Karpas-422 (cell line): ENCODE data around the gene HERC2. TPM values are rescaled to one million over a fixed set of nuclear protein-coding genes. Genes with fewer than 3 reads are reported as not detected.

ENCODE experiments used
- DNase-seq: peaks from one replicate; pipeline ENCODE4 v3.0.0-alpha.2; 2015
- H2AFZ ChIP-seq: fragments of 200-600 bp; sonication (generic); 2 replicates; pipeline ENCODE4 v1.6.1; 2014; ENCODE audit warnings: antibody characterized with exemption, low read length, mixed read lengths
- H3K27ac ChIP-seq: fragments of 200-600 bp; sonication (generic); 2 replicates; pipeline ENCODE4 v1.5.1; 2014; ENCODE audit warnings: mild to moderate bottlenecking, low read length, moderate library complexity
- H3K27me3 ChIP-seq: fragments of 200-600 bp; sonication (generic); 2 replicates; pipeline ENCODE4 v1.6.1; 2014; ENCODE audit warnings: low read length, mixed read lengths
- H3K36me3 ChIP-seq: fragments of 200-600 bp; sonication (generic); 2 replicates; pipeline ENCODE4 v1.6.1; 2014; ENCODE audit warnings: low read length, mixed read lengths; ENCODE audit not compliant: insufficient read depth
- H3K4me1 ChIP-seq: fragments of 200-600 bp; sonication (generic); 2 replicates; pipeline ENCODE4 v1.6.1; 2014; ENCODE audit warnings: mild to moderate bottlenecking, low read length, mixed read lengths
- H3K4me2 ChIP-seq: fragments of 200-600 bp; sonication (generic); 2 replicates; pipeline ENCODE4 v1.6.1; 2014; ENCODE audit warnings: low read length, low read depth, mild to moderate bottlenecking; ENCODE audit not compliant: poor library complexity, severe bottlenecking
- H3K4me3 ChIP-seq: fragments of 200-600 bp; sonication (generic); 2 replicates; pipeline ENCODE4 v1.5.1; 2014; ENCODE audit warnings: mild to moderate bottlenecking, antibody characterized with exemption, low read length, mixed read lengths
- H3K79me2 ChIP-seq: fragments of 200-600 bp; sonication (generic); 2 replicates; pipeline ENCODE4 v1.6.1; 2014; ENCODE audit warnings: mild to moderate bottlenecking, low read length, mixed read lengths
- H3K9ac ChIP-seq: fragments of 200-600 bp; sonication (generic); 2 replicates; pipeline ENCODE4 v1.6.0; 2014; ENCODE audit warnings: low read length
- H3K9me2 ChIP-seq: fragments of 200-600 bp; sonication (generic), shearing (Covaris generic); replicated peaks from 2 replicates; pipeline ENCODE4 v1.6.0; 2014; ENCODE audit warnings: mild to moderate bottlenecking, low read length, moderate library complexity; ENCODE audit not compliant: insufficient read depth
- H3K9me3 ChIP-seq: fragments of 300-700, 200-600 bp; sonication (generic); 2 replicates; pipeline ENCODE4 v1.6.1; 2014; ENCODE audit warnings: low read length, mixed read lengths
- H4K20me1 ChIP-seq: fragments of 200-600 bp; sonication (generic); 2 replicates; pipeline ENCODE4 v1.6.1; 2014; ENCODE audit warnings: mild to moderate bottlenecking, antibody characterized with exemption, low read length, low read depth; ENCODE audit not compliant: insufficient read depth
- total RNA-seq: library from RNA; depleted of rRNA; stranded (reverse); fragments of >200 nt; shearing (Covaris generic); gene quantifications from 2 replicates; pipeline ENCODE4 v1.2.3, GENCODE V29; 2014; ENCODE audit warnings: low replicate concordance

The HERC2 gene
- total RNA-seq, 1 experiment from 2014 or later = 58.7 TPM

DNA sequence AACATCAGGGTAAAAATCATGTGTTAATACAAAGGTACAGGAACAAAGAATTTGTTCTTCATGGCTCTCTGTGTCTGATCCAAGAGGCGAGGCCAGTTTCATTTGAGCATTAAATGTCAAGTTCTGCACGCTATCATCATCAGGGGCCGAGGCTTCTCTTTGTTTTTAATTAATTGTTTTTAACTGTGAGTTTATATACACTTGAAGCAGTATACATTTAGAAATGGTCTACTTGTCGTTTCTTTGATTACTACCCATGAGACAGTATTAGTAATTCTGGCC is 201.7 kb downstream of the HERC2 start:
- no peaks in the 10 kb centered on the region for H3K27me3 ChIP-seq
- no peak for DNase-seq
- H3K4me2 ChIP-seq = no peak overlapping the region
- H3K9ac ChIP-seq = no peak overlapping the region
- H3K27ac ChIP-seq = no peak overlapping the region
- peaks cover 9% of the 10 kb centered on the region; the same call in 1 of the 2 replicates for H3K36me3 ChIP-seq
- no peak overlapping the region for H2AFZ ChIP-seq
- no peak overlapping the region for H3K4me3 ChIP-seq
- H4K20me1 ChIP-seq = 0 out of 2 replicates have a peak, but pooled peaks cover 1% of the 10 kb centered on the region
- H3K9me2 ChIP-seq = no peaks in the 10 kb centered on the region
- H3K79me2 ChIP-seq = no peaks in the 10 kb centered on the region
- H3K4me1 ChIP-seq = no peaks in the 10 kb centered on the region
- no peaks in the 10 kb centered on the region for H3K9me3 ChIP-seq

DNA sequence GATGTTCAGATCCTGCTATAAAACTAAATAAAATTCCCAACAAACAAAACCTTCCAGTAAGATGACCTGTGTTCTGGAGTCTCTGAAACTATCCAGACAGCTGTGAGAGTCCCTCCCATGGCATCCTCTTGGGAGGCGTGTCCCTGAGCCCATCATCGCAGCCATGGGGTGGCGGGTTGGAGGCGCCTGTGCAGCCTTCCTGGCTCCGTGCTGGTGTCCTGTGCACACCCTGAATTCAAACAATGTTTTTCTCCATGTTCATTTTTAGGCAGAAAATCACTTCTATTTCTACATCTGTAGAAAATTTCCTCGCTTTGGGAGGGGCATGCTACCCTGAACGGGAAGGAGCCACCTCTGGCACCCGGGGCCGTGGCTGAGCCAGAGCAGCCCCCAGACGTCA is 203.4 kb downstream of the HERC2 start:
- Histone ChIP-seq H3K4me2 (no peak overlapping the region), H3K9ac (no peak overlapping the region), H3K4me1 (no peaks in the 10 kb centered on the region), H2AFZ (no peak overlapping the region), H3K4me3 (no peak overlapping the region), H3K27ac (no peak overlapping the region), H3K36me3 (peaks cover 7% of the 10 kb centered on the region; the same call in 1 of the 2 replicates), H3K27me3 (no peaks in the 10 kb centered on the region), H3K9me2 (no peaks in the 10 kb centered on the region), H3K79me2 (no peaks in the 10 kb centered on the region), H4K20me1 (no peaks in the 10 kb centered on the region), H3K9me3 (no peaks in the 10 kb centered on the region)
- DNase-seq = no peak

DNA sequence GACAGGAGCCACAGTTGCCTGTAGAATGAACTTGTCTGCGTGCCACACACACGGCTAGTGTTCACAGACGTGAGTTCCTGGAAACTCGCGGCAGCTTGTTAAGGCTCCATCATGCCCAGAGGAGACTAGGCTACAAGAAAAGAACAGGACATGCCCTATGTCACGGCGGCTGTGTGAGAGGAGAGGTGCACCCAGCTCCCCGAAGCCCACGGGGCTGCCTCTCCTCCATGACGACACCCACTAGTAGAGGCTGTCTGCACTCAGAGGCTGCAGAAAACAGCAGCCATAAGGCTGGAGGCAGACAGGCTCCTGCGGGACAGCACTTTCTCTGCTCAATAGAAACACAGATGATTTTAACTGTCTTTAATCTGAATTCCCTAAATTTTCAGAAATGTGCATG is 203.9 kb downstream of the HERC2 start:
- no peak overlapping the region for H2AFZ ChIP-seq
- no peak overlapping the region for H3K4me3 ChIP-seq
- H4K20me1 ChIP-seq = no peaks in the 10 kb centered on the region
- no peak overlapping the region for H3K9ac ChIP-seq
- H3K4me2 ChIP-seq = no peak overlapping the region
- H3K9me3 ChIP-seq = no peaks in the 10 kb centered on the region
- H3K79me2 ChIP-seq = no peaks in the 10 kb centered on the region
- H3K36me3 ChIP-seq = 0 out of 2 replicates have a peak, but pooled peaks cover 7% of the 10 kb centered on the region
- no peaks in the 10 kb centered on the region for H3K9me2 ChIP-seq
- no peaks in the 10 kb centered on the region for H3K4me1 ChIP-seq
- no peak for DNase-seq
- H3K27ac ChIP-seq = no peak overlapping the region
- no peaks in the 10 kb centered on the region for H3K27me3 ChIP-seq

DNA sequence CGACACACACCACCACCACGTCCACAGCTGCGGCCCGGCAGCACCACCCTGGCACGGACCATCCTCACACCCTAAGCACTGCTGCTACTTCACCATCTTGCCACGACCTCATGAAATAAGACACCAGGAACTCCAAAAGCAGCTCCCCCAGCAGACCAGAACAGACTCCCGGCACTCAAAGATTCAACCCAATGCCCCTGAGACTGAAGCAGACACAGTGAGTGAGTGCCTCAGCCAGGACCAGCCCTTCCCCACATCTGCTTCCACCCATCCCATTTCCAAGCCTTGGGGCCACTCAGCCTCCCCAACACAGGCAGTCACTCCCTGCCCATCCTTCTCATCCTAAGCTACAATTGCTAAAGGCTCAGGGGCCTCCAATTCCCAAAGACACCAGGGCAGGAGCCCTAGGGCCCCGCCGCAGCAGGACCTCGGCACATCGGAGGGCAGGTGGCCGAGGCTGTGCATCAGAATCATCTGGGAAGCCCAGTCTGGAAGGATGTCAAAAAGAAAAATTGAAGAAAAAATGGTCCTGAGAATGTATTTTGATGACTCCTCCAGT is 204.5 kb downstream of the HERC2 start:
- Histone ChIP-seq H3K27ac (no peak overlapping the region), H3K4me2 (no peak overlapping the region), H4K20me1 (no peaks in the 10 kb centered on the region), H3K9me3 (no peaks in the 10 kb centered on the region), H3K36me3 (0 out of 2 replicates have a peak, but pooled peaks cover 7% of the 10 kb centered on the region), H3K9me2 (no peaks in the 10 kb centered on the region), H3K27me3 (no peaks in the 10 kb centered on the region), H3K9ac (no peak overlapping the region), H3K79me2 (no peaks in the 10 kb centered on the region), H2AFZ (no peak overlapping the region), H3K4me3 (no peak overlapping the region), H3K4me1 (no peaks in the 10 kb centered on the region)
- no peak for DNase-seq

DNA sequence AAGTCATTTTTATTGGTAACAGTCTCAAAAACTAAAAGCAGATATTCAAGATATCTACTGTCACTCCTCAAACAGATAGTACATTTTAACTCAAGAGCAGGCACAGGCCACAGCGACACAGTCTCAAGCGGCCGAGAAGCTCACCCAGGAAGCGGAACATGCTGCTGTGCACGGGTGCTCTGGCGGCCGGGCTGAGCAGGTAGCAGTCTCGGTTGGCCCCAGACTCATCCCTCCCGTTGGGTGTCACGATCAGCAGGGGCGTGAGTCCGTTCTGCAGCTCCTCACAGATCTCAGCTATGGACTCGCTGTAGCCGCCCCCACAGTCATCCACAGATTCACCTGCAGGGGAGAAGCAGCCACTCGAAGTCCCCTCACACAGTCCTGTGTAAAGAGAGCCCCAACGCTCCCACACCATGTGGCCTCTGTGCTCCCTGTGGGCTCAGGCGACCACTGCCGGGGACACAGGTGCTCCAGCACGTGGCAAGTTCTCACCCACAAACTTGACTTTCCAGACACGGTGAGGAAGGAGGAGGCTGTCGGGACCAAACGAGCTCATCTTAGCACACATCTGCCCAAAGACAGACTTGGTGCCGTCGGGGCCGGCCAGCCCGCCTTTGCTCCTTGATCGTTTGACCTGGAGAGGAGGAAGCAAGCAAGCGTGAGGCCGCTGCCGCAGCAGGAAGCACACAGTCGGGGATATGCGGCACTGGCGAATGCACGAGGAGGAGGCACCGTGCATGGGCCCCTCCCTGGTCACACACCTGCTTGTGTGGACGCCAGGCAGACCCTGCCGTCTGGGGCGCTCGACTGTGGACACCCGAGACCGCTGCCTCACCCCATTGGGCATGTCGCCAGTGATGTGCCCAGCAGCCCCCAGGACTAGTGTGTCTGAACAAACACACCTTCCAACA is 205.2 kb downstream of the HERC2 start:
- no peak overlapping the region for H3K4me3 ChIP-seq
- no peaks in the 10 kb centered on the region for H3K4me1 ChIP-seq
- H3K27ac ChIP-seq = no peak overlapping the region
- no peak overlapping the region for H3K9ac ChIP-seq
- peaks cover 9% of the 10 kb centered on the region; the same call in 1 of the 2 replicates for H3K36me3 ChIP-seq
- no peaks in the 10 kb centered on the region for H3K9me3 ChIP-seq
- DNase-seq = no peak
- H3K9me2 ChIP-seq = no peaks in the 10 kb centered on the region
- no peaks in the 10 kb centered on the region for H3K27me3 ChIP-seq
- H4K20me1 ChIP-seq = no peaks in the 10 kb centered on the region
- H3K79me2 ChIP-seq = no peaks in the 10 kb centered on the region
- no peak overlapping the region for H2AFZ ChIP-seq
- no peak overlapping the region for H3K4me2 ChIP-seq

DNA sequence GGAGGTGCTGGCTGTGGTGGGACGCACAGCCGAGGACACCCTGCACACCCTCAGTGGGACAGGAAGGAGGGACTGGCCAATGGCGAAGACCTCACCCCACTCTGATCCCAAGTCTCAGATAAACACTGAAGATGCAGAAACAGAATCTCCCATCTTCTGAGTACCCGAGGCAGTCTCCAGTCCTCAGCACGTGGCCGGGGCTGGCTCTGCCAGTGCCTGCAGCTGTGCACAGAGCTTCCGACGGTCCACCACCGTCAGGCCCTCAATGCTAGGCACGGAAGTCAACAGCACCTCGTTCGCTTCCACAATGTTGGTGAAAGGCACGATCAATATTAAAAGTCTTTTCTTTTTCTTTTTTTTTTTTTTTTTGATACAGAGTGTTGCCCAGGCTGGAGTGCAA is 206.1 kb downstream of the HERC2 start:
- peaks cover 10% of the 10 kb centered on the region; the same call in 1 of the 2 replicates for H3K36me3 ChIP-seq
- H3K9ac ChIP-seq = no peak overlapping the region
- H3K4me3 ChIP-seq = no peak overlapping the region

GRCh38 chr15:28114721-28115622 is 207.0 kb downstream of the HERC2 start:
- H3K9me2 ChIP-seq = no peaks in the 10 kb centered on the region
- H3K9me3 ChIP-seq = no peaks in the 10 kb centered on the region
- no peak for DNase-seq
- H3K9ac ChIP-seq = no peak overlapping the region
- no peak overlapping the region for H3K4me3 ChIP-seq
- H3K79me2 ChIP-seq = no peaks in the 10 kb centered on the region
- H4K20me1 ChIP-seq = no peaks in the 10 kb centered on the region
- H3K27me3 ChIP-seq = no peaks in the 10 kb centered on the region
- H2AFZ ChIP-seq = no peak overlapping the region
- no peak overlapping the region for H3K27ac ChIP-seq
- H3K4me2 ChIP-seq = no peak overlapping the region
- H3K4me1 ChIP-seq = no peaks in the 10 kb centered on the region
- peaks cover 6% of the 10 kb centered on the region; the same call in 1 of the 2 replicates for H3K36me3 ChIP-seq

More for the DNA sequence above, 206.1 kb downstream of the HERC2 start:
- no peak overlapping the region for H3K27ac ChIP-seq
- no peaks in the 10 kb centered on the region for H3K79me2 ChIP-seq
- H3K4me1 ChIP-seq = no peaks in the 10 kb centered on the region
- H3K9me3 ChIP-seq = no peaks in the 10 kb centered on the region
- H3K27me3 ChIP-seq = no peaks in the 10 kb centered on the region
- H3K9me2 ChIP-seq = no peaks in the 10 kb centered on the region
- H4K20me1 ChIP-seq = no peaks in the 10 kb centered on the region
- no peak overlapping the region for H3K4me2 ChIP-seq
- no peak overlapping the region for H2AFZ ChIP-seq
- no peak for DNase-seq

DNA sequence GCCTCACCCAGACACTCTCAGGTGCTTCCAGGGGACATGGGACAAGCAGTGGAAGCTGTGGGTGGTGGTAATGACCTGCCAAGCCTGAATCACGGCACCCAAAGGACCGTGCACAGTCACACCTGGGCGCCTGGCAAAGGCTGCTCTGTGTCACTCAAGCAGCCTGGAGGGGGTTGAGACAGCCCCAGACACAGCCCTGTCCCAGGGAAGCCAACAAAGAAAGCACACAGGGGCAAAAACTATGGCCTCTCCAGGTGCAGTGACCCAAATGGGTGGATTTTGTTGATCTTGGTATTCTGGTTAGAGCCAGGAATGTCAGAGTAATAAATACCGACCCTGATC is 207.9 kb downstream of the HERC2 start:
- H2AFZ ChIP-seq = no peak overlapping the region
- H3K4me3 ChIP-seq = no peak overlapping the region
- no peaks in the 10 kb centered on the region for H3K4me1 ChIP-seq
- no peaks in the 10 kb centered on the region for H4K20me1 ChIP-seq
- no peaks in the 10 kb centered on the region for H3K79me2 ChIP-seq
- no peaks in the 10 kb centered on the region for H3K9me3 ChIP-seq
- H3K4me2 ChIP-seq = no peak overlapping the region
- no peak overlapping the region for H3K9ac ChIP-seq
- no peaks in the 10 kb centered on the region for H3K9me2 ChIP-seq
- no peaks in the 10 kb centered on the region for H3K27me3 ChIP-seq
- no peak overlapping the region for H3K27ac ChIP-seq
- H3K36me3 ChIP-seq = peaks cover 6% of the 10 kb centered on the region; the same call in 1 of the 2 replicates
- DNase-seq = no peak
